Fibroblast of skin of left quadriceps (primary cell): ENCODE results near the gene RIT1.

Experiments used
- DNase-seq, 2 experiments: peaks; one replicate each; pipeline ENCODE4 v3.0.0-alpha.2; 2013; ENCODE audit warnings: low read depth in 2 of 2

The RIT1 gene

DNA sequence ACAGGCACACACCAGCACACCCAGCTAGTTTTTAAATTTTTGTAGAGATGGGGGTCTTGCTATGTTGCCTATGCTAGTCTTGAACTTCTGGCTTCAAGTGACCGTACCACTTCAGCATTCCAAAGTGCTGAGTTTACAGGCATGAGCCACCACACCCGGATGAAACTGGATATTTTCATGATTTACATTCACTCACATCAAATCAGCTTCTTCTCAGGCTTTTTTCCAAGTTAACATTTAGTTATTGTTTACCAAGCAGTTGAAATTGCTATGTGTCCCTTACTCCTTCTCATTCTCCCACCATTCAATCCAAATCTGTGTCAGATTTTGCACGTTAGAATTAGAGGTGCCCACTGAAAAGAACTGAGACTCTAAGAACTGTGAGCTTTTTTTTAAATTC is 18.4 kb downstream of the RIT1 start:
- peak; percentile 37 to 39 for DNase-seq

DNA sequence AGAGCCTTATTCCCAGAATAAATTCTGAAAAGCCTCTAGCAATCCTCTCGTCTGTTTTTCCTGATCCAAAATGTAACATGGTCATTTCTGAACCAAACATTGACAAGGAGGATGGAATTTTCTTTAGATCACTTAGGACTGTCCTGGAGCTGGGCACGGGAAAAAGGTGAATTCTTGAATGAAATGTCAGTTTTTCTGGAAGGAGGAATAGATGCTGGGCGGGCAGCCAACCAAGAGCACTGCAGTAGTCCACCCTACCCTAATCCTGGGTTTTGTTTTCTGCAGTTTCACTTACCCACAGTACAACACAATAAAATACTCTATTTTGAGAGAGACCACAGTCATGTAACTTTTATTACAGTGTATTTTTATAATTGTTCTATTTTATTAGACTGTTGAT is 20.9 kb downstream of the RIT1 start:
- DNase-seq = no peak

DNA sequence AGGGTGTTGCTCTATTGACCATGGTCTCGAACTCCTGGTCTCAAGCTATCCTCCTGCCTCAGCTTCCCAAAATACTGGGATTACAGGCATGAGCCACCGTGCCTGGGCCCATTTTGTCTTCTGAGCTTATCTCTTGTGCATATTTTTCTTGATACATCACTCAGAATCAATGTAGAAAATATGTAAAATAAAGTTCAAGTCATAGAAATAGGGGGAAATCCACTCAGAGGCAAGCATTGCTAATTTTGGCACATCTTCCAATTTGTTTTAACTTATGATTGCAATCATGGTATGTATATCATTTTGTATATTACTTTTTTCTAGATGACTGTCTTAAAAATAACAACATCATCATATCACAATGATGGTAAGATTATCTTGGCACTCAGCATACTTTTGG is 21.6 kb downstream of the RIT1 start:
- DNase-seq = no peak

DNA sequence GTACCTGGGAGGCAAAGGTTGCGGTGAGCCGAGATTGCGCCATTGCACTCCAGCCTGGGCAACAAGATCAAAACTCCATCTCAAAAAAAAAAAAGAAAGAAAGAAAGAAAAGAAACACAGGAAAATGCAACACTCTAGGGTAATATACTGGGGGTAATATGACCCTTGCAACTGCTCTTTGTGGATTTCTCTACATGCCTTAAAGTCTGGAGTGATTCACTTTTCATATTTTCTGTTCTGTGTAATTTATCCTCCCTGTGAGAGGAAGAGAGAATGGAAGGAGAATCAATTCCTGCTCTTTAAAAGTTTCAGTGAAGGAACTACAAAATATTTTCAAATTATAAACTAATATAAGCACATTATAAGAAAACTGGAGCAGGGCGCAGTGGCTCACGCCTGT is 22.7 kb downstream of the RIT1 start:
- DNase-seq = no peak

DNA sequence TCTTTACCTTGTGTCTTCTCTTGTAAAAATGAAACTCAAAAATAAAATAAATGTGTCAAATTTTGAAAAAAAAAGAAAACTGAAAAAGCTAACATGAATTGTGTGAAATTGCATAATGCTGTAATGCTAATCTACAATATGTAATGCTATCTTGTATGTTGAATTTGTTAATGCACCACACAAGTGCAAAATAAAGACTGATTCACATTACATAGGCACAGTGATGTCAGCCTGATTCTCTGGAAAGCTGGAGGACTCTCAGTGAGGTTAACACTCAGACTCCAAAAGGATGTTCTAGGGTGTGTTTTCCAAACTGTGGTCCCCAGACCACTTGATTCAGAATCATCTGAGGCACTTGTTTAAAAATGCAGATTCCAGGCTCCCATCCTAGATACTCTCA is 26.2 kb downstream of the RIT1 start:
- DNase-seq = no peak

DNA sequence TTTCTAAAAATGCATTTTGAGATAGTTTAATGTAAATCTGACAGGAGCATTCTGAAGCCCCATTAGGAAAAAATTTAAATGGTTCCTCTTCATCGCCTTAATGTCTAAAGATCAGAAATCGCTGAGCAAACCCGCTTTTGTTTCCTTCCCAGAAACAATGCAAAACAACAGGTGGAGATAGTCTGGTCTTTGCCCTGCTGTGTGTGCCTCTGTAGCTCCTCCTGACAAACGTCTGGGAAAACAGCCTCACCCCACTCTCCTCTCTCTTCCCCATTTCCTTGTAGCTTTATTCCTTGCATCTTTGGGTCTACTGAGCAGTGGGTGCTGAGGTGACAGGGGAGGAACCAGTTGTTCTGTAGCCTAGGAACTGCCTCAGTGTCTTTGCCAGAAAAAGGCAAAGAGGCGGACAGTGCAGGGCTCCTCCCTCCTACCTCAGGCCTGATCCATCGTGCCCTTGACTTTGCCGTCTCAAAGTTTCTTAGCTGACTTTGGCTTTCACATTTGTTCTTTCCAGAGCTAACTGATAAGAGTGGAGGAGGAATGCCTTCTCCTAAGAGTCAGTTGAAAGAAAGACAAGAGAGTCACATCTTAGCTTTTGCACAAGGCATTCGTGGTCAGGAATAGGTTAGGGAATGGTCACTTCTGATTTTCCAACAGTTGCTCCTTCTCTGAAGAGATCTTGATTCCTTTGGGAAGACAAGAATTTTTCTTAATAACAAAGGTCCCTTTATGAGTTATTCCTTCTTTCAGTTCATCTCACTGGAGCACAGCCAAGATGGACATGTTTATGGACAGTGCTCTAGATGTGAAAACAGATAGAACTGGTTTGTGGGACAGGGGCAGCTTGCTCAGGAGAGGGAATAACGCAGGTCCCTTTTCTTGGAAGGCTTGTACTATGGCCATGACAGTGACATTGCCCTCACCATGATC is 26.9 kb downstream of the RIT1 start:
- no peak for DNase-seq

DNA sequence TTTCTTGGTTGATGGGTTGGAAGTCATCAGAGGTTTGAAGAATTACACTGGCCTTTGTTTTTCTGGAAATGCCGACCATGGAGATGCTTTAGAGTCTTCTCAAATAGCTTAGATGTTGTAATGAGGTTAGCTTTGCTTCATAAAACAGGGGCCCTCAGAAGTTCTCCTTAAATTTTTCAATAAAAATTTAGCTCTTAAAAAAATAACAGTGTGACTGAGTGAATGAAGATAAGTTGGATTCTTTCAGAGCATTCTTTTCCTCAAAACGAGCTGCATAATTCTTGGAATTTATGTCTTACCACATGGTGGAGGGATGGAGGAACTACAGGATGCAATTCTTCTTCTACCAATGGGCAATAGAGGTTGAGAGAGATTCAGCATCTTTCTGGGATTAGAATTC is 28.4 kb downstream of the RIT1 start:
- no peak for DNase-seq

DNA sequence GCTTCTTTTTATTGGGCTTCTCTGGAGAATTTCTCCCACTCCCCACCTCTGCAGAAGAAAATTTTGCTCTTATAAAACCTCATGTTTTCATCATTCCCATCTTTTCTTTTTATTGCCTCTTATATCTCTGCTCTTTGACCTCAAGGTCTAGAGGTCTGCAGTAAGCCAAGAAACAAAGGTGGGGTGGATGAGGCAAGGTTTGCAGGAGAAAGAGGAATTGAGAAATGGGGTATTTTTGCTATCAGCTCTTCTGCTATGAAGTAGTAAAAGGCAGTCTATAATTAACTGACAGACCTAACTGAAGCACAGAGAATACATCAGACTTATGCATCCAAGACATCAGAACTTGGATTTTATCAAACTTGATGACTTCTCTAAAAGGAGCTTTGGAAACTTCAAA is 28.9 kb downstream of the RIT1 start:
- no peak for DNase-seq

DNA sequence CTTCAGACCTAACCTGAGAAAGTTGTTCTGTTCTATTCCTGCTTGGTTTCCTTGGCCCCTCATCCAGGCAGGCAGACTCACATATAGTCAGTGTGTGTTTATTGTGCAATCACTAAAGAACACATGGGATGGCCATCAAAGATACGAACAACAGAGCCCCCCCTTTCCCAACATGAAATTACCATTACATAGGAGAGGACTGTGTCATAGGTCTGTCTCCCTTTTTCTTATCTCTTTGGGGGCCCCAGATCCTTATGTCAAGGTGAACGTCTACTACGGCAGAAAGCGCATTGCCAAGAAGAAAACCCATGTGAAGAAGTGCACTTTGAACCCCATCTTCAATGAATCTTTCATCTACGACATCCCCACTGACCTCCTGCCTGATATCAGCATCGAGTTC is 30.2 kb downstream of the RIT1 start:
- no peak for DNase-seq

DNA sequence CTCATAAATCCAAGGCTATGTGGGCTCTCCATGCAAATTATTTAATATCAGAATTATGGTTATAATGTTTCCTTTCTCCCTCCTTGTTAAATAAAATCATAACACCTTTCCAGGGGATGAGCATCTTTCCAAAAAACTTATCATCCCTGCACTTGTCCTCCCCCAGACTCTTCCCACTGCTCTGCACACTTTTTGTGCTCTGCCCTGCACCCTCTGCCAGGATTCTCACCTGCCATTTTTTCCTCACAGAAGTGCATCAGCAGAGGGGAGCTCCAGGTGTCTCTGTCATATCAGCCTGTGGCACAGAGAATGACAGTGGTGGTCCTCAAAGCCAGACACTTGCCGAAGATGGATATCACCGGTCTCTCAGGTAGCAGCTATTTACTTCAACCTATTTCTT is 30.9 kb downstream of the RIT1 start:
- DNase-seq = no peak

DNA sequence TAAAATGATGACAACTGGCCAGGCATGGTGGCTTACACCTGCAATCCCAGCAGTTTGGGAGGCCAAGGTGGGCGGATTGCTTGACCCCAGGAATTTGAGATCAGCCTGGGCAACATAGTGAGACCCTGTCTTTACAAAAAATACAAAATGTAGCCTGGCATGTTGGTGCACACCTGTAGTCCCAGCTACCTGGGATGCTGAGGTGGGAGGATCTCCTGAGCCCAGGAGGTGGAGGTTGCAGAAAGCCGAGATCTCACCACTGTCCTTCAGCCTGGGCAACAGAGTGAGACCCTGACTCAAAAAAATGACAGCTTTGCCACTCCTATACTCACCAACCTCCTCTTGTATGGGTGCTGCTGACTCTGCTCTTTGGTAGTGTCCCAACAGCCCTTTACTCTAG is 33.2 kb downstream of the RIT1 start:
- no peak for DNase-seq

DNA sequence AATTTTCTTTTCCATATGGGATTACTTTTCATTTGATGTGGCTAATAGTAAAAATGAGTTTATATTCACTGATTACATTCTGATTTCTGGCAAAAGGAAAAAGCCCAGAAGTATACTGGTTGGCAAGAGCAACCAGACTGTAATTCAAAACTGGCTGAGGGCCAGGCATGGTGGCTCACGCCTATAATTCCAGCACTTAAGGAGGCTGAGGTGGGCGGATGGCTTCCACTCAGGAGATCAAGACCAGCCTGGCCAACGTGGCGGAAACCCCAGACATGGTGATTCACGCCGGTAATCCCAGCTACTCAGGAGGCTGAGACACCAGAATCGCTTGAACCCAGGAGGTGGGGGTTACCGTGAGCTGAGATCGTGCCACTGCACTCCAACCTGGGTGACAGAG is 37.3 kb downstream of the RIT1 start:
- DNase-seq = no peak

DNA sequence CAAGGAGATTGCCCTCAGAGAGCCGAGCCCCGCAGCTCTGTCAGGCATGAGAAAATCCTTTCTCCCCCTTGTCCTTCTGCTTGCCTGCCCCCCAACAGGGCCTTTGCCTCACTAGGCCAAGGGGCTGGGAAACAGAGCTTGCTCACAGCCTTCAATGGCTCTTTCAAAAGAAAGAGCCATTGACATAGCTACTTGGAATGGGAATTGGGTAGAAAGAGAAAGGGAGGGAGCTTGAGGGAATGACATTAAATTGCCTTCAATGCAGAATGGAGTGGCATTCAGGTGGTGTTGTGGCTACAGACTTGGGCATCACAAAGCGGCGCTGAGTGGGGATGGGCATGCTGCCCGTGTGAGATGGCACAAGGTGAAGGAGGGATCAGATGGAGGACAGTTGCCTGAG is 38.6 kb downstream of the RIT1 start:
- DNase-seq = no peak

DNA sequence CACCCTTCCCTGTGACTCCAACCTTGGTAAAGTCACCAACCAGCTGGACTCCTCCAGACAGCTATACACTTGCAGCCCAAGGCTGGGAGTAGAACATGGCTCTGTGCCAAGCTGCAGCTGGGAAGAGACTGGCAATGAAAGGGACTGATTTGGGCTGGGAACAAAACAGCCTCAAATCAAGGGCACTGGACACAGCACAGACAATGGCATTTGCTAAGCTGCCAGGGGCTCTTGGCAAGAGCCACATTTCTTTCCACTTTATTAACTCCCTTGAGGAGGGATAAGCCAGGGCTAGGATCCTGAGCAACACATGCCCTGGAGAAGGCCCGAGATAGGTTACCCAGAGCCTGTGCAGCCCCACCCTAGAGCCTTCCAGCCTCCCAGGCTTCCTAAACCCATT is 39.8 kb downstream of the RIT1 start:
- DNase-seq = no peak

DNA sequence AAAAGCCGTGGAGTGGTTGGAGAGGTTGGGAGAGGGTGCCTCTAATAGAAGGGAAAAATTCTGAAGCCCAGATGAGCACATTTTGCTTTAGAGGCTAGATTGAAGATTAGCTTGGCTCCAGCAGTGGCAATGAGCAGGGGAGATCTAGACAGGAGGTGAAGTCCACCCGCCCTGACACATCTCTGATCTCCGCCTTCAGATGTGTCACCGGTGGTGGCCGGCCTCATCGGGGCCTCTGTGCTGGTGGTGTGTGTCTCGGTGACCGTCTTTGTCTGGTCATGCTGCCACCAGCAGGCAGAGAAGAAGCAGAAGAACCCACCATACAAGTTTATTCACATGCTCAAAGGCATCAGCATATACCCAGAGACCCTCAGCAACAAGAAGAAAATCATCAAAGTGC is 43.4 kb downstream of the RIT1 start:
- no peak for DNase-seq

DNA sequence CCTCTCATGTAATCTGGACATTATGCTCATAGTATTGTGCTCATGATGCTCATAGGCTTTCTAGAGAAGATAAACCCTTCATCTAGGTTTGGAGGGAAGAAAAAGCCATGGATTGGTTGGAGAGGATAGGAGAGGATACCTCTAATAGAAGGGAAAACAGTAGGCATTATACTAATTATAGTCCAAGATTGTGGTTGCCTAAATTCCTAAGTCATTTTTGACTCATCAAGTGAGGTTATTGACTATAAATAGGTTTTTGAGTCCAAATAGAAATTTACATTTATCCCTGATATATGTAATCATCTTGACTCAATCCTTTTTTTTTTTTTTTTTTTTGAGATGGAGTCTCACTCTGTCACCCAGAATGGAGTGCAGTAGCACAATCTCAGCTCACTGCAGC is 46.8 kb downstream of the RIT1 start:
- DNase-seq = no peak

DNA sequence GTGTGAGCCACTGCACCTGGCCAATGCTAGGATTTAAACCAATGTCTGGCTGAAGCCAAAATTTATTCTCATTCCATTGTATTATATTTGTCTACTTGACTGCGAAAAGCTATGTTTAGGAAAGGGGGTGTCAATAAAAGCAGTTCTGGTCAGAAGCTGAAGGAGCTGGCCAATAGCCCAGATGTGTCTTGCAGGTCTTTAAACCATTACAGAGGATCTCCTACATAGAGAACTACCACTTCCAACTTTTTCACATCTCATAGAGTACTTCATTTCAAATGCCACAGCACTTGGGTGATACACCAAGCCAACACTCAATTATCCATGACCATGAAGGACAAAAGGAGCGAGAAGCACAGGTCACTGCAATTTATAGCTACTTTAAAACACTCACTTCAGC is 49.3 kb downstream of the RIT1 start:
- DNase-seq = no peak

DNA sequence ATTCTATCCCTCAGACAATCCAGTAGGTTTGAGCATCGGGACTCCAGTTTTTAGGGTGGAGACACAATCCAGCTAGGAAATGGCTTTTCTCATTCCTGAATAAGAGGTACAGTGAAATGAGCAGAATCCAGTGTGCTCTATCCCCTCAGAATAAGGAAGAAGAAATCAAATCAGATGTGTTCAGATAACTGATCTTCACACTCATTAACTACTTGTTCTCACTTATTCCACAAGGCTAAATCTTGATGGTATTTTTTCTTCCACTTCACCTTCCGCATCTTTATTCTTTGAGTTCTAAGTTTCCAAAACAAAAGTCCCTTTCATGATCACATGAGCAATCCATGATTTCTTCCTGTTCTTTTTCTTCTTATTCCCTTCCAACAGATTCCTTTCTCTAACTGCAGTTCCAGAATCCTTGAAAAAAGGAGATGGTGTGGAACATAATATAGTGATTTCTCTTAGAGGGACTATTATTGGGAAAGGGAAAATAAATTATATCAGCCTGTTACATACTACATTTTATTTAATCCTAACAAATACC is 50.1 kb downstream of the RIT1 start:
- no peak for DNase-seq

DNA sequence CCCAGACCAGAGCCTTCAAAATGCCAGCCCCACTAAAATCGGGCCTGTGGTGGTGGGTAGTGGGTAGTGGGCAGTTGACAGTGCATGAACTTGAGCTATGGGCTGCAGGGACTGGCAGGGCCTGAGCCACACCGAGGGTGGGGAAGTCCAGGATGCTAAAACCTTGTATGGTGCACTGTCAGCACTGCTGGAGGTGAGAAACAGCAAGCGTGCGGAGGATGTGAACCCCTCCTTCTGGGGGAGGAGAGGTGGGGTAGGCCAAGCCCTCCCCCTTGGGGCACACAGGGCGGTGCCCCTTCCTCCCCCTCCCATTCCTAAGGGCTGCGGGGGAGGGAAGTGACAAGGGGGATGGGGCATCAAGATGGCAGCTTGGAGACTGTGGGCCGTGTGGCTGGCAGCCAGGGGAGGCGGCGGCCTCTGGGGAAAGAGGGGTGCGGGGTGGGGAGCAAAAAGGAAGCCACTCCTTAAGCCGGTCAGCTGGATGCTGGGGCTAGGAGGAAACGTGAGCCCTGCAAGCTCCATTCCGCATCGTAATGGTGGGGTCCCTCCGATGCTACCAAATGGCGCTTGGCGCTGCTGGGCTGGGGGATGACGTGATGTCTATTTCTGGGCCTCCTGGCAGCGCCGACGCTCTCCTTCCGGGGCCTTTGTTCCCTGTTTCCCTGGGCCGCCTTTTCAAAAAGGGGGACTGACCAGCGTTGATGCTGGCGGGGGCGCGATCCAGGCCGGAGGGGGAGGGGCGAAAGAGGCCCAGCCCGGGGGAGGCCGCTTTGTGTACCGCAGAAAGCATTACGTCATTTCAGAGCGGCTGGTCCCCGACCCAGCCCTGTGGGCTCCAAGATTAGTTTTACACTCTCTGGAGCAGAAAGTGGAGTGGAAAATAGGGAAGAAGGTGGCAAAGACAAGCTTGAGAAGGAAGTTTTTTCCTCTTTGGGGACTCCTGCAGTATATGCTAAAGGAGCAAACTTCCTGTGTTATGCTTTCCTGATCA is 51.0 kb downstream of the RIT1 start:
- DNase-seq = peak; percentile 59 to 63

DNA sequence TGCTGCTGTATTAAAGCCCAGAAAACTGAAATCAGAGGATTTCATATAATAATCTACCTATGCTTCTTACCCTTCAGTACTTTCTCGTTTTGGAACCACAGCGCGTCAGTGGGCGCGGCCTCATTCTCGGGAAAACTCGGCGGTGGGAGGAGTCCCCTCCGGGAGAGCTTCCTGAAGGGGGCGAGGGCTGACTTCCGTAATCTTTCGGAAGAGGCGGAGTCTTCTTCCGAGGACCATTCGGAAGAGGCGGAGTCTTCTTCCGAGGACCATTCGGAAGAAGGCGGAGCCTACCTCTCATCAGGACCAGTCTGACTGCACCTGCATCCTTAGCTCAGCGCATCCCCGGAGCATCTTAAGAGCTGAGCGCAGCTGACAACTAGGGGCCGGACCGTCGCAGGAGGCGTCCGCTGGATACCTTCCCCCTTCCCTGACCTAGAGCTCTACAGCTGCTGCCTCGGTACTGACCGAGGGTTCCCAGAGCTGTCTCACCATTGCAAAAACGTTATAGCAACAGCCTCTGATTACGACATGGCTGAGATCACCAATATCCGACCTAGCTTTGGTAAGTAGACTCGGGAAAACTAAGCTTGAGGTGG is 51.8 kb downstream of the RIT1 start, which contains the start of gene SYT11:
TSS of gene SYT11 (plus strand) at position 334 of the 596 bp plus-strand sequence. CDS start at position 529, 195 bp downstream.
- DNase-seq = peak; percentile 94

DNA sequence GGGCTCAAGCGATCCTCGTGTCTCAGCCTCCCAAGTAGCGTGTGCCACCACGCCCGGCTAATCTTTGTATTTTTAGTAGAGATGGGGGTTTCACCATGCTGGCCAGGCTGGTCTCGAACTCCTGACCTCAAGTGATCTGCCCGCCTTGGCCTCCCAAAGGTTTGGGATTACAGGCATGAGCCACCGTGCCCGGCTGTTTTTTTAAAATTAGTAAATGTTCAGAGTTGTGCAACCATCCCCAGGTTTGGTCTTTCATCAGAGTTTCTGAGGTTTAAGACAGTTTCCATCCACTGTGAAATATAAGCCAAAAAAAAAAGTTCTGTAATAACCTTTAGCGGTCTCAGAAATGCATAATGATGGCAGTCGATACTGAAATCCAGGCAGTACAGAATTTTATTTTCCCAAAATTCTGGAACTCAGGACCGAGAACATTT is 52.3 kb downstream of the RIT1 start:
- peak in 1 of 2 experiments; percentile 21 for DNase-seq
